Upper lobe of right lung (tissue), 1 donor: ENCODE measurements around the gene ATP8B1. TPM values are rescaled to one million over a fixed set of nuclear protein-coding genes. Genes with fewer than 3 reads are reported as not detected.
"Not testable (repeated sequence)": the region's sequence is repeated elsewhere in the genome, so short reads cannot be mapped to it uniquely, and the experiment has no call there.

ENCODE experiments used
- ATAC-seq: fragments of 200-7000 bp; cut with Tn5 transposase; one replicate; pipeline ENCODE4 v1.9.1; 2020; ENCODE audit warnings: mild to moderate bottlenecking, moderate library complexity
- DNase-seq: peaks from one replicate; pipeline ENCODE4 v3.0.0-alpha.2; 2020
- H3K27ac ChIP-seq: fragments of 200-600 bp; one replicate; pipeline ENCODE4 v1.8.0; 2022
- H3K27me3 ChIP-seq: fragments of 200-600 bp; one replicate; pipeline ENCODE4 v1.8.0; 2022; ENCODE audit warnings: mild to moderate bottlenecking
- H3K36me3 ChIP-seq: fragments of 200-600 bp; one replicate; pipeline ENCODE4 v1.8.0; 2022
- H3K4me1 ChIP-seq: fragments of 200-600 bp; one replicate; pipeline ENCODE4 v1.8.0; 2022
- H3K4me3 ChIP-seq: fragments of 200-600 bp; one replicate; pipeline ENCODE4 v1.8.0; 2022; ENCODE audit warnings: mild to moderate bottlenecking
- H3K9me3 ChIP-seq: fragments of 200-600 bp; one replicate; pipeline ENCODE4 v1.8.0; 2022
- intact Hi-C: fragments of 100-400 bp; cut with DNase I; formaldehyde crosslinking; loops from one replicate; pipeline ENCODE4 v1.11.0; 2022
- long read RNA-seq: library from polyadenylated mRNA; unstranded; transcript quantifications from one replicate; pipeline ENCODE4 v2.0.0, GENCODE V29; 2021
- total RNA-seq: library from RNA; stranded (reverse); fragmentation: NEBNext Ultra II Directional; extraction: Animal tissue kit (Norgen Biotek cat#: 25700); gene quantifications from one replicate; pipeline ENCODE4 v1.2.1, GENCODE V29; 2021
- TF ChIP-seq, protein P1 (sequence below): fragments of 200-600 bp; IDR thresholded peaks from one replicate; pipeline ENCODE4 v1.8.0; 2022; ENCODE audit warnings: antibody characterized with exemption
- donor health status: DM: no; HTN: yes; CAD: no; lungs with severe emphysema.

Gene ATP8B1
- 30.7 TPM for total RNA-seq
- long read RNA-seq, full-length matches to known transcripts: 3 of 34 reads
- long read RNA-seq, partial matches to known transcripts: 6 of 34 reads
- long read RNA-seq, other reads (novel, unspliced or antisense): 25 of 34 reads

DNA sequence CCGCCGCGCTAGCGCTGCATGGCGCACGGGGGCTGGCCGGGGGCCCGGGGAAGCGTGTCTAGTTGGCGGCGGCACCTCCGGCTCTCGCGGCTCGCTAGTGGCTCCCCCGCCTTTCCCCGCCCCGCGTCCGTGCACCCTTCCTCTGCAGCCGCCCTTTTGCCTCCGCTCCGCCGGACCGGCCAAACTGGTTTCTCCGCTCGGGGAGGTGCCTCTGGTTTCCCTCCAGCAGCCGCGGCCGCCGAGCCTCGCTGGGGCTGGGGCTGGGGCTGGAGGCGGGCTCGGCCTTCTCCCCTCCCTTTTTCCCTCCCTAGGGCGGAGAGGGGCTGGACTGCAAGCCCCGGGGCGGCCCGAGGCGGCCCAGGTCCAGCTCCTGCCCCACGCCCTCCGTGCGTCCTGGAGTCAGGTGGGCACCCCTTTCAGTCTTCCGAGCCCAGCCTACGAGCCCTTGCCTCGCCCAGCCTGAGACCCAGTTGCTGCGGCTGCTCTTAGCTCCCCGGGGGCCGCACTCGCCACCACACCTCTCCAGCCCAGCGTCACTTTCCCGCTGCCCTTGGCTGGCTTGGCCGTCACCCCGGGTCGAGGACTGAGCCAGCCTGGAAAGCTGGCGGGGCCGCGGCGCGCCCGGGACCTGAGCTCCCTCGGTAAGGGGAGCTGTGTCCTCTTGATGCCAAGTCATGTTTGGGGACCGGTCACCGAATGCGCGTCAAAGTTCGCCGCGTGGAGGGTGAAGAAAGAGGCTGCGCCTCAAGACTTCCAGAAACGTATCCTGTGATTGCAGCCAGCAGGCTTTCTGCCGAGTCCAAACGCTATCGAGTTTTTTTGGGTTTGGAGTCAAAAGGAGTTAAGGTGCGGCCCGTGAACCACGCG, at the start of gene ATP8B1:
Gene ATP8B1 (minus strand): TSS at position 213 of the 867 bp plus-strand sequence. CDS start 71,508 bp downstream, outside the sequence.
- peak within 1 kb of the TSS; percentile 76 for H3K4me3 ChIP-seq
- H3K27me3 ChIP-seq: no peaks in the 10 kb centered on the region
- intact Hi-C loops: no loop called here
- DNase-seq (peak; percentile 98), ATAC-seq (peak; percentile 95)
- H3K36me3 ChIP-seq: no peaks in the 10 kb centered on the region
- H3K4me1 ChIP-seq: peaks cover 11% of the 10 kb centered on the region
- no peaks in the 10 kb centered on the region for H3K9me3 ChIP-seq
- TF ChIP-seq, protein P1, sequence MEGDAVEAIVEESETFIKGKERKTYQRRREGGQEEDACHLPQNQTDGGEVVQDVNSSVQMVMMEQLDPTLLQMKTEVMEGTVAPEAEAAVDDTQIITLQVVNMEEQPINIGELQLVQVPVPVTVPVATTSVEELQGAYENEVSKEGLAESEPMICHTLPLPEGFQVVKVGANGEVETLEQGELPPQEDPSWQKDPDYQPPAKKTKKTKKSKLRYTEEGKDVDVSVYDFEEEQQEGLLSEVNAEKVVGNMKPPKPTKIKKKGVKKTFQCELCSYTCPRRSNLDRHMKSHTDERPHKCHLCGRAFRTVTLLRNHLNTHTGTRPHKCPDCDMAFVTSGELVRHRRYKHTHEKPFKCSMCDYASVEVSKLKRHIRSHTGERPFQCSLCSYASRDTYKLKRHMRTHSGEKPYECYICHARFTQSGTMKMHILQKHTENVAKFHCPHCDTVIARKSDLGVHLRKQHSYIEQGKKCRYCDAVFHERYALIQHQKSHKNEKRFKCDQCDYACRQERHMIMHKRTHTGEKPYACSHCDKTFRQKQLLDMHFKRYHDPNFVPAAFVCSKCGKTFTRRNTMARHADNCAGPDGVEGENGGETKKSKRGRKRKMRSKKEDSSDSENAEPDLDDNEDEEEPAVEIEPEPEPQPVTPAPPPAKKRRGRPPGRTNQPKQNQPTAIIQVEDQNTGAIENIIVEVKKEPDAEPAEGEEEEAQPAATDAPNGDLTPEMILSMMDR: no peak
- H3K27ac ChIP-seq: peak within 1 kb of the TSS; percentile 90

DNA sequence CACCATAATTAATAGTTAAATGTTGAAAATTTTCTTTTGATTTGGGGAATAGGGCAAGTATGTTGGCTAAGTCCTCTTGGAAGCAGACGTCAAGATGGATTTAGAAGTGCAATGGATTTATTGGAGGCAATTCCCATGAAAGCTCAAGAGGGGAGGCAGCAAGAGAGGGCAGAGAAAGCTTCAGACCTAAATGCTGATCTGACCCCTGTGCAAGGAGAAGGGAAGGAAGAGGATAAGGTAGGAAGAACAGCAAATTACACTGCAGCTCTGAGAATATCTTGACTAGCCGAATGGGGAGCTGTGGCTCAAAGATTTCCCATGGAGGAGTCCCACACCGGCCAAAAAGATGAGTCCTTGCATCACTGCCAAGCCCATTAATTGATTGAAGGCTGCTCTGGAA, 46.9 kb upstream of the ATP8B1 start:
- DNase-seq (no peak), ATAC-seq (no peak)
- Histone ChIP-seq H3K27ac (no peak overlapping the region), H3K9me3 (no peaks in the 10 kb centered on the region), H3K27me3 (no peaks in the 10 kb centered on the region), H3K4me1 (no peaks in the 10 kb centered on the region), H3K4me3 (no peak overlapping the region), H3K36me3 (no peaks in the 10 kb centered on the region)
- intact Hi-C loops: no loop called here
- TF ChIP-seq, protein P1: no peak

- H3K27me3 ChIP-seq, DNase-seq, H3K4me1 ChIP-seq, ATAC-seq, intact Hi-C loops, H3K27ac ChIP-seq, H3K36me3 ChIP-seq, H3K9me3 ChIP-seq, H3K4me3 ChIP-seq: not testable (repeated sequence)
These were observed 45.3 kb upstream of the ATP8B1 start for GRCh38 chr18:57848374-57848773.

GRCh38 chr18:57847431-57847830, 44.3 kb upstream of the ATP8B1 start:
- intact Hi-C loops, H3K4me1 ChIP-seq, H3K36me3 ChIP-seq, DNase-seq, H3K9me3 ChIP-seq, ATAC-seq, H3K4me3 ChIP-seq, H3K27ac ChIP-seq, H3K27me3 ChIP-seq: not testable (repeated sequence)

- H3K4me3 ChIP-seq: no peak overlapping the region
- H3K27me3 ChIP-seq: no peaks in the 10 kb centered on the region
- H3K36me3 ChIP-seq: no peaks in the 10 kb centered on the region
- no peak overlapping the region for H3K27ac ChIP-seq
- intact Hi-C loops: no loop called here
- no peak for DNase-seq
- TF ChIP-seq, protein P1: no peak
- peak; percentile 82 for ATAC-seq
- no peaks in the 10 kb centered on the region for H3K4me1 ChIP-seq
- H3K9me3 ChIP-seq: no peaks in the 10 kb centered on the region
These were observed 43.1 kb upstream of the ATP8B1 start for GRCh38 chr18:57846258-57846657.

DNA sequence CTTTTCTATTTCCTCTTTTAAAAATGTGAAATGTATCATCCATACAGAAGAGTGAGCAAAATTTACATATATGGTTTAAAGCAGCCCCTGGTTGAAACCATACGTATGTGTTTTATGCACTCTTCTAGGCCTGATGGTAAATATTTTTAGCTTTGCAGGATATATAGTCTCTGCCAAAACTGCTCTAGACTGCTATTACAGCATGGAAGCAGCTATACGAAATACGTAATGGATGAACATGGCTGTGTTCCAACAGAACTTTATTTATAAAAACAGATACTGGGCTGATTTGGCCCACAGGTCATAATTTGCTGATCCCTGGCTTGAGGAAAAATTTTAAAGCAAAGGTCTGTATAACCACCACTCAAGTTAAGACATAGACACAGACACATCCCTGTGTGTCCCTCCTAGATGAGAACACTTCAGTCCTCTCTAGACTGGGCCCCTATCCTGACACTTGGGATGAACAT, 42.5 kb upstream of the ATP8B1 start:
- H3K36me3 ChIP-seq: no peaks in the 10 kb centered on the region
- ATAC-seq (no peak), DNase-seq (no peak)
- no peaks in the 10 kb centered on the region for H3K9me3 ChIP-seq
- H3K4me1 ChIP-seq: no peaks in the 10 kb centered on the region
- H3K27ac ChIP-seq: no peak overlapping the region
- TF ChIP-seq, protein P1: no peak
- H3K4me3 ChIP-seq: no peak overlapping the region
- no peaks in the 10 kb centered on the region for H3K27me3 ChIP-seq
- intact Hi-C loops: no loop called here
